Mesothelial cell of epicardium (in vitro differentiated cells): ENCODE measurements around the gene THEMIS. TPM values are rescaled to one million over a fixed set of nuclear protein-coding genes. Genes with fewer than 3 reads are reported as not detected.

ENCODE experiments used
- DNase-seq, 2 experiments: peaks; one replicate each; pipeline ENCODE4 v3.0.0; 2021; ENCODE audit warnings: low spot score in 2 of 2; ENCODE audit not compliant: unreplicated experiment in 2 of 2
- H3K27ac Mint-ChIP-seq: 2 replicates; pipeline ENCODE4 v1.8.0; 2021; ENCODE audit warnings: mixed read lengths
- H3K27me3 Mint-ChIP-seq: 2 replicates; pipeline ENCODE4 v1.8.0; 2021; ENCODE audit warnings: low read depth, mixed read lengths
- H3K36me3 Mint-ChIP-seq: 2 replicates; pipeline ENCODE4 v1.8.0; 2021; ENCODE audit warnings: mixed read lengths
- H3K4me1 Mint-ChIP-seq: 2 replicates; pipeline ENCODE4 v1.8.0; 2021; ENCODE audit warnings: mixed read lengths
- H3K4me3 Mint-ChIP-seq: 2 replicates; pipeline ENCODE4 v1.8.0; 2021; ENCODE audit warnings: mild to moderate bottlenecking, moderate library complexity, mixed read lengths
- H3K9me3 Mint-ChIP-seq: 2 replicates; pipeline ENCODE4 v1.8.0; 2021; ENCODE audit warnings: mixed read lengths
- total RNA-seq: library from RNA; stranded (reverse); gene quantifications from 3 replicates; pipeline ENCODE4 v1.2.1, GENCODE V29; 2021
- TF ChIP-seq, protein P1 (sequence below): fragments of 200-600 bp; sonication (generic); IDR thresholded peaks from one replicate; pipeline ENCODE4 v1.5.0; 2021; ENCODE audit warnings: antibody characterized with exemption; ENCODE audit not compliant: unreplicated experiment

Gene THEMIS
- total RNA-seq, 1 donor from 2014 or later = not detected

GRCh38 chr6:127749095-127749494, 151.8 kb downstream of the THEMIS start:
- Mint-ChIP-seq H3K27me3 (no peaks in the 10 kb centered on the region), H3K36me3 (no peaks in the 10 kb centered on the region), H3K4me1 (no peaks in the 10 kb centered on the region), H3K4me3 (no peak overlapping the region), H3K27ac (no peak overlapping the region), H3K9me3 (peaks cover 12% of the 10 kb centered on the region)
- DNase-seq = no peak
- TF ChIP-seq, protein P1, sequence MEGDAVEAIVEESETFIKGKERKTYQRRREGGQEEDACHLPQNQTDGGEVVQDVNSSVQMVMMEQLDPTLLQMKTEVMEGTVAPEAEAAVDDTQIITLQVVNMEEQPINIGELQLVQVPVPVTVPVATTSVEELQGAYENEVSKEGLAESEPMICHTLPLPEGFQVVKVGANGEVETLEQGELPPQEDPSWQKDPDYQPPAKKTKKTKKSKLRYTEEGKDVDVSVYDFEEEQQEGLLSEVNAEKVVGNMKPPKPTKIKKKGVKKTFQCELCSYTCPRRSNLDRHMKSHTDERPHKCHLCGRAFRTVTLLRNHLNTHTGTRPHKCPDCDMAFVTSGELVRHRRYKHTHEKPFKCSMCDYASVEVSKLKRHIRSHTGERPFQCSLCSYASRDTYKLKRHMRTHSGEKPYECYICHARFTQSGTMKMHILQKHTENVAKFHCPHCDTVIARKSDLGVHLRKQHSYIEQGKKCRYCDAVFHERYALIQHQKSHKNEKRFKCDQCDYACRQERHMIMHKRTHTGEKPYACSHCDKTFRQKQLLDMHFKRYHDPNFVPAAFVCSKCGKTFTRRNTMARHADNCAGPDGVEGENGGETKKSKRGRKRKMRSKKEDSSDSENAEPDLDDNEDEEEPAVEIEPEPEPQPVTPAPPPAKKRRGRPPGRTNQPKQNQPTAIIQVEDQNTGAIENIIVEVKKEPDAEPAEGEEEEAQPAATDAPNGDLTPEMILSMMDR = no peak

GRCh38 chr6:127748290-127748689, 152.6 kb downstream of the THEMIS start:
- TF ChIP-seq, protein P1 = no peak
- H3K27me3 Mint-ChIP-seq = no peaks in the 10 kb centered on the region
- H3K4me1 Mint-ChIP-seq = no peaks in the 10 kb centered on the region
- H3K36me3 Mint-ChIP-seq = no peaks in the 10 kb centered on the region
- H3K9me3 Mint-ChIP-seq = peaks cover 12% of the 10 kb centered on the region
- no peak overlapping the region for H3K4me3 Mint-ChIP-seq
- no peak overlapping the region for H3K27ac Mint-ChIP-seq
- no peak for DNase-seq

GRCh38 chr6:127738423-127738822, 162.4 kb downstream of the THEMIS start:
- peaks cover 5% of the 10 kb centered on the region for H3K4me1 Mint-ChIP-seq

GRCh38 chr6:127737768-127738167, 163.1 kb downstream of the THEMIS start:
- no peak for DNase-seq
- TF ChIP-seq, protein P1 = no peak
- Mint-ChIP-seq H3K27me3 (no peaks in the 10 kb centered on the region), H3K4me1 (peaks cover 5% of the 10 kb centered on the region), H3K4me3 (no peak overlapping the region), H3K27ac (no peak overlapping the region), H3K36me3 (no peaks in the 10 kb centered on the region), H3K9me3 (no peaks in the 10 kb centered on the region)

More at GRCh38 chr6:127738423-127738822, 162.4 kb downstream of the THEMIS start:
- Mint-ChIP-seq H3K36me3 (no peaks in the 10 kb centered on the region), H3K27ac (no peak overlapping the region), H3K27me3 (no peaks in the 10 kb centered on the region), H3K9me3 (no peaks in the 10 kb centered on the region), H3K4me3 (no peak overlapping the region)
- TF ChIP-seq, protein P1 = no peak
- no peak for DNase-seq

- H3K4me1 Mint-ChIP-seq = peaks cover 5% of the 10 kb centered on the region
- H3K4me3 Mint-ChIP-seq = no peak overlapping the region
- peak in 1 of 2 experiments; percentile 39 for DNase-seq
- H3K9me3 Mint-ChIP-seq = no peaks in the 10 kb centered on the region
- H3K36me3 Mint-ChIP-seq = no peaks in the 10 kb centered on the region
- TF ChIP-seq, protein P1 = peak; percentile 61
- no peaks in the 10 kb centered on the region for H3K27me3 Mint-ChIP-seq
- no peak overlapping the region for H3K27ac Mint-ChIP-seq
These were observed 163.8 kb downstream of the THEMIS start for GRCh38 chr6:127737009-127737486.

DNA sequence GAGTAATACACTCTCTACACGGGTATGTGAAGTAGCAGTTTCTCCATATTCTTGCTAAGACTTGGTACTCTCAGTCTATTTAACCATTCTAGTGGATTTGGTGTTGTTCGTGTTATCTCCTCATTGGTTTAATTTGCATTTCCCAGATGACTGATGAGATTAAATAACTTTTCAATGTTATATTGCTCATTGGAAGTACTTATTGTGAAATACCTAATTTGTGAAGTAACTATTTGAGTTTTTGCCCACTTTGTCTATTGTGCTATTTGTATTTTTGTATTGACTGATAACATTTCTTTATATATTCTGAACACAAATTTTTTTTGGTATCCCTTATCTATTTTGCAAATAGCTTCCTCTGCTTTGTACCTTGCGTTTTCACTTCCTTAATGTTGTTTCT, 167.9 kb downstream of the THEMIS start:
- H3K9me3 Mint-ChIP-seq = no peaks in the 10 kb centered on the region
- H3K27me3 Mint-ChIP-seq = peaks cover 19% of the 10 kb centered on the region
- no peak for DNase-seq
- H3K27ac Mint-ChIP-seq = no peak overlapping the region
- TF ChIP-seq, protein P1 = no peak
- no peaks in the 10 kb centered on the region for H3K36me3 Mint-ChIP-seq
- peaks cover 5% of the 10 kb centered on the region for H3K4me1 Mint-ChIP-seq
- H3K4me3 Mint-ChIP-seq = no peak overlapping the region
